Sigmoid colon (tissue), 7 donors: ENCODE data around the gene KRT27. TPM values are rescaled to one million over a fixed set of nuclear protein-coding genes. Genes with fewer than 3 reads are reported as not detected.
A peak's percentile ranks its signal among the peaks of the same experiment; 100 is the strongest.

ENCODE experiments used
- DNase-seq: peaks from one replicate; pipeline ENCODE4 v3.0.0-alpha.2; 2019
- H3K27ac ChIP-seq, 4 donors: fragments of 200-600 bp; sonication (generic); one replicate each; pipeline ENCODE4 v1.5.1; 2016 to 2019; ENCODE audit warnings: mild to moderate bottlenecking in 1 of 4
- H3K27me3 ChIP-seq, 3 donors: fragments of 200-600 bp; sonication (generic); one replicate each; pipeline ENCODE4 v1.5.1; 2019; ENCODE audit warnings: mild to moderate bottlenecking in 1 of 3
- H3K36me3 ChIP-seq, 4 donors: fragments of 200-600 bp; sonication (generic); one replicate each; pipeline ENCODE4 v1.5.1; 2016 to 2019
- H3K4me1 ChIP-seq, 4 donors: fragments of 200-600 bp; sonication (generic); one replicate each; pipeline ENCODE4 v1.5.1; 2017 to 2019
- H3K4me3 ChIP-seq, 4 donors: fragments of 200-600 bp; sonication (generic); one replicate each; pipeline ENCODE4 v1.5.1; 2017 to 2019; ENCODE audit warnings: mild to moderate bottlenecking in 2 of 4, moderate library complexity in 1 of 4
- H3K9me3 ChIP-seq, 4 donors: fragments of 200-600 bp in 3 of 4; sonication (generic) in 3 of 4; one replicate each; pipeline versions ENCODE4 v1.5.1 to v1.6.1; 2013 to 2019
- EP300 ChIP-seq, 4 donors: sonication (generic); formaldehyde crosslinking; IDR thresholded peaks; one replicate each; pipeline ENCODE4 v1.6.1; 2017; ENCODE audit warnings: antibody characterized with exemption in 4 of 4
- POLR2A ChIP-seq, 2 donors: fragments of 450-650 bp; IDR thresholded peaks; one replicate each; pipeline ENCODE4 v1.6.1; 2016; ENCODE audit warnings: antibody characterized with exemption in 2 of 2, mild to moderate bottlenecking in 2 of 2, moderate library complexity in 2 of 2
- POLR2AphosphoS5 ChIP-seq, 4 donors: sonication (generic); formaldehyde crosslinking; IDR thresholded peaks; one replicate each; pipeline ENCODE4 v1.6.1; 2017; ENCODE audit warnings: antibody characterized with exemption in 4 of 4
- WGBS, 2 donors: extraction: QIAGEN DNeasy Blood & Tissue Kit; methylation state at CpG; one replicate each; pipeline ENCODE4 v1.1.7; 2013; 5-methylcytosine and 5-hydroxymethylcytosine counted together
- intact Hi-C: fragments of 100-400 bp; cut with DNase I; formaldehyde crosslinking; loops from one replicate; pipeline ENCODE4 v1.15.1; 2023
- polyA plus RNA-seq, 3 donors: library from polyadenylated mRNA; stranded (reverse); fragments of 200-250 nt; gene quantifications; one replicate each; pipeline ENCODE4 v1.2.3, GENCODE V29; 2013
- total RNA-seq, 4 donors: library from RNA; depleted of rRNA; stranded (reverse); fragments of >200 nt; gene quantifications; one replicate each; pipeline ENCODE4 v1.1.0, GENCODE V29; 2016
- TF ChIP-seq, protein P1 (sequence below), 4 experiments: fragments of 450-650 bp in 3 of 4; fragments of 200-600 bp in 1 of 4; IDR thresholded peaks; one replicate each; pipeline ENCODE4 v1.5.1; 2016 to 2019; ENCODE audit warnings: antibody characterized with exemption in 4 of 4, mild to moderate bottlenecking in 3 of 4, moderate library complexity in 2 of 4
- donor health status: healthy with polysubstance abuse.
- donor health status: Bipolar disorder and iron deficiency.
- donor health status: healthy.

The KRT27 gene
- total and polyA plus RNA-seq, 7 donors = 0.07 to 0.55 TPM; not detected in 5

GRCh38 chr17:40803617-40804082, 21.3 kb upstream of the KRT27 start:
- TF ChIP-seq POLR2A (IDR thresholded peaks at IDR 0.05) (no peak), EP300 (IDR thresholded peaks at IDR 0.05) (no peak), POLR2AphosphoS5 (IDR thresholded peaks at IDR 0.05) (no peak)
- TF ChIP-seq, protein P1, sequence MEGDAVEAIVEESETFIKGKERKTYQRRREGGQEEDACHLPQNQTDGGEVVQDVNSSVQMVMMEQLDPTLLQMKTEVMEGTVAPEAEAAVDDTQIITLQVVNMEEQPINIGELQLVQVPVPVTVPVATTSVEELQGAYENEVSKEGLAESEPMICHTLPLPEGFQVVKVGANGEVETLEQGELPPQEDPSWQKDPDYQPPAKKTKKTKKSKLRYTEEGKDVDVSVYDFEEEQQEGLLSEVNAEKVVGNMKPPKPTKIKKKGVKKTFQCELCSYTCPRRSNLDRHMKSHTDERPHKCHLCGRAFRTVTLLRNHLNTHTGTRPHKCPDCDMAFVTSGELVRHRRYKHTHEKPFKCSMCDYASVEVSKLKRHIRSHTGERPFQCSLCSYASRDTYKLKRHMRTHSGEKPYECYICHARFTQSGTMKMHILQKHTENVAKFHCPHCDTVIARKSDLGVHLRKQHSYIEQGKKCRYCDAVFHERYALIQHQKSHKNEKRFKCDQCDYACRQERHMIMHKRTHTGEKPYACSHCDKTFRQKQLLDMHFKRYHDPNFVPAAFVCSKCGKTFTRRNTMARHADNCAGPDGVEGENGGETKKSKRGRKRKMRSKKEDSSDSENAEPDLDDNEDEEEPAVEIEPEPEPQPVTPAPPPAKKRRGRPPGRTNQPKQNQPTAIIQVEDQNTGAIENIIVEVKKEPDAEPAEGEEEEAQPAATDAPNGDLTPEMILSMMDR (IDR thresholded peaks at IDR 0.05) = peak; percentile 40 to 66 (median 48)
- WGBS, 2 donors = 5 to 13% methylated on average over 13 of the region's 13 CpGs
- Histone ChIP-seq H3K4me3 (no peak overlapping the region), H3K27me3 (peaks cover 0 to 39% (median 3%) of the 10 kb centered on the region in 3 donors), H3K4me1 (no peaks in the 10 kb centered on the region), H3K9me3 (no peaks in the 10 kb centered on the region), H3K36me3 (no peaks in the 10 kb centered on the region), H3K27ac (no peak overlapping the region)
- intact Hi-C loops = loop anchor here (5.0 kb wide), 2 partner anchors 744 to 859 kb away; no protein-coding TSS in a partner anchor
- peak; percentile 75 for DNase-seq

- Histone ChIP-seq H3K4me1 (no peaks in the 10 kb centered on the region), H3K9me3 (no peaks in the 10 kb centered on the region), H3K4me3 (no peak overlapping the region), H3K27ac (no peak overlapping the region), H3K36me3 (no peaks in the 10 kb centered on the region), H3K27me3 (peaks cover 0 to 40% (median 7%) of the 10 kb centered on the region in 3 donors)
- 50 to 78% methylated on average over 2 of the region's 2 CpGs for WGBS, 2 donors
- TF ChIP-seq POLR2AphosphoS5 (IDR thresholded peaks at IDR 0.05) (no peak), POLR2A (IDR thresholded peaks at IDR 0.05) (no peak), EP300 (IDR thresholded peaks at IDR 0.05) (no peak)
- TF ChIP-seq, protein P1 (IDR thresholded peaks at IDR 0.05) = no peak
- DNase-seq = no peak
- intact Hi-C loops = loop anchor here (5.0 kb wide), 2 partner anchors 746 to 861 kb away; no protein-coding TSS in a partner anchor
Measured at GRCh38 chr17:40801157-40801556, 18.8 kb upstream of the KRT27 start.

GRCh38 chr17:40800381-40800780, 18.0 kb upstream of the KRT27 start:
- Histone ChIP-seq H3K9me3 (no peaks in the 10 kb centered on the region), H3K27ac (no peak overlapping the region), H3K27me3 (peaks cover 0 to 35% (median 7%) of the 10 kb centered on the region in 3 donors), H3K4me3 (no peak overlapping the region), H3K36me3 (no peaks in the 10 kb centered on the region), H3K4me1 (no peaks in the 10 kb centered on the region)
- DNase-seq = no peak
- TF ChIP-seq POLR2AphosphoS5 (IDR thresholded peaks at IDR 0.05) (no peak), POLR2A (IDR thresholded peaks at IDR 0.05) (no peak), EP300 (IDR thresholded peaks at IDR 0.05) (no peak)
- TF ChIP-seq, protein P1 (IDR thresholded peaks at IDR 0.05) = no peak
- intact Hi-C loops = loop anchor here (5.0 kb wide), 2 partner anchors 747 to 862 kb away; no protein-coding TSS in a partner anchor
- 64 to 70% methylated on average over 1 of the region's 1 CpG for WGBS, 2 donors

DNA sequence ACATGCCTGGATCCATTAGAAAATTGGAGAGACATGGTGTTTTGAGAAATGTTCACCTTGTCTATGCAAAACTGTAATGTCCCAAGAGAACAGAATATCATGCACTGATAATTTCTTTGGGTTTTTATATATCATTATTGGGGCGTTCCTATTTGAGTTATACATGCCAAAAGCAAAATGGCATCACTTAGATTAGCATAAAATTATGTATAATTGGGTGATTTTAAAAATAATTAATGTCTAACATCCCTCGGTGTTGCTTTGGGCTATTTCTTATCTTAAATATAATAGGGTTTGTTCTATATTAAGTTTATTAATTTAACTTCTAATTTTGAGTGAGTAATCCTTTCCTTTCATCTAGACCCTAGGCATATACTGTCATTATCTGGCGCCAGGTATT, 17.5 kb upstream of the KRT27 start, which contains the start of gene KRT28:
Gene KRT28 (minus strand): TSS at position 101 of the 400 bp plus-strand sequence. CDS start 66 bp downstream, at position 35.
- TF ChIP-seq, protein P1 (IDR thresholded peaks at IDR 0.05) = no peak
- TF ChIP-seq EP300 (IDR thresholded peaks at IDR 0.05) = no peak
- no peak for TF ChIP-seq POLR2AphosphoS5 (IDR thresholded peaks at IDR 0.05)
- no peak for TF ChIP-seq POLR2A (IDR thresholded peaks at IDR 0.05)
- Histone ChIP-seq H3K4me3 (no peak within 1 kb of the TSS), H3K36me3 (no peaks in the 10 kb centered on the region), H3K9me3 (no peaks in the 10 kb centered on the region), H3K27ac (no peak within 1 kb of the TSS), H3K4me1 (no peaks in the 10 kb centered on the region), H3K27me3 (peaks cover 0 to 33% (median 7%) of the 10 kb centered on the region in 3 donors)
- no peak for DNase-seq
- intact Hi-C loops = loop anchor here (5.0 kb wide), 2 partner anchors 747 to 862 kb away; no protein-coding TSS in a partner anchor
- WGBS, 2 donors = 78 to 86% methylated on average over 3 of the region's 3 CpGs
